Adrenal gland (tissue), 5 donors: Measurements from ENCODE around the gene CKAP4.

Experiments used
- POLR2A ChIP-seq, 2 donors: fragments of 450-650 bp; IDR thresholded peaks; one replicate each; pipeline ENCODE4 v1.6.1; 2017; ENCODE audit warnings: antibody characterized with exemption in 2 of 2, mild to moderate bottlenecking in 2 of 2, moderate library complexity in 1 of 2
- TF ChIP-seq, protein P1 (sequence below), 6 experiments: fragments of 450-650 bp in 4 of 6; fragments of 200-600 bp in 2 of 6; sonication (generic) in 1 of 6; IDR thresholded peaks; 1 replicate in 5 of 6; 2 replicates in 1 of 6; pipeline versions ENCODE4 v1.5.1 to v1.8.0; 2016 to 2021; ENCODE audit warnings: antibody characterized with exemption in 6 of 6, mild to moderate bottlenecking in 2 of 6, moderate library complexity in 1 of 6
- donor health status: DM: no; HTN: no; CAD: no.

DNA sequence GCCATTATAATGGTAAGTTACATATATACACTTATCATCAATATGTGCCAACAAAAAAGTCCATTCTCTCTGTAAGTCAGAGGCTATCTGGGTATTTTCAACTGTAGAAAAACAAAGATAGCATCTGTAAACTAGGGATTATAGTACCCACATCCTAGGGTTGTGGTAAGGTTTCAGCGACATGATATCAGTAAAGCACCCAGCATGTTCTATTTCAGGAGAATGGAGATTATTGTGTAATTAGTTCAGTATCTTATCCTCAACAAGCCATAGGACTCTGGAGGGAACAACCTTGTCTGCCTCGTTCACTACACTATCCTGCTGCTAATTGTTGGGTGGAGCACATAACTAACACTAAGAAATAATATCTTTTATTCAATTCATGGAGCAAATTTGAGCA lies 19.7 kb upstream of the CKAP4 start:
- TF ChIP-seq, protein P1, sequence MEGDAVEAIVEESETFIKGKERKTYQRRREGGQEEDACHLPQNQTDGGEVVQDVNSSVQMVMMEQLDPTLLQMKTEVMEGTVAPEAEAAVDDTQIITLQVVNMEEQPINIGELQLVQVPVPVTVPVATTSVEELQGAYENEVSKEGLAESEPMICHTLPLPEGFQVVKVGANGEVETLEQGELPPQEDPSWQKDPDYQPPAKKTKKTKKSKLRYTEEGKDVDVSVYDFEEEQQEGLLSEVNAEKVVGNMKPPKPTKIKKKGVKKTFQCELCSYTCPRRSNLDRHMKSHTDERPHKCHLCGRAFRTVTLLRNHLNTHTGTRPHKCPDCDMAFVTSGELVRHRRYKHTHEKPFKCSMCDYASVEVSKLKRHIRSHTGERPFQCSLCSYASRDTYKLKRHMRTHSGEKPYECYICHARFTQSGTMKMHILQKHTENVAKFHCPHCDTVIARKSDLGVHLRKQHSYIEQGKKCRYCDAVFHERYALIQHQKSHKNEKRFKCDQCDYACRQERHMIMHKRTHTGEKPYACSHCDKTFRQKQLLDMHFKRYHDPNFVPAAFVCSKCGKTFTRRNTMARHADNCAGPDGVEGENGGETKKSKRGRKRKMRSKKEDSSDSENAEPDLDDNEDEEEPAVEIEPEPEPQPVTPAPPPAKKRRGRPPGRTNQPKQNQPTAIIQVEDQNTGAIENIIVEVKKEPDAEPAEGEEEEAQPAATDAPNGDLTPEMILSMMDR (IDR thresholded peaks at IDR 0.05) = no peak
- no peak for TF ChIP-seq POLR2A (IDR thresholded peaks at IDR 0.05)
